NT2/D1 (cell line): ENCODE data around the gene HOXA9.

Source experiments
- DNase-seq: peaks from one replicate; pipeline ENCODE4 v3.0.0-alpha.2; 2011; ENCODE audit warnings: low read depth, low spot score
- H3K27me3 ChIP-seq: 2 replicates; pipeline ENCODE4 v1.6.0; 2011; ENCODE audit warnings: mild to moderate bottlenecking; ENCODE audit not compliant: insufficient read length, insufficient read depth
- H3K36me3 ChIP-seq: 2 replicates; pipeline ENCODE4 v1.6.1; 2011; ENCODE audit warnings: mild to moderate bottlenecking, low read length, mixed read lengths; ENCODE audit not compliant: insufficient read depth, insufficient read length
- H3K4me1 ChIP-seq: 2 replicates; pipeline ENCODE4 v1.5.1; 2011; ENCODE audit not compliant: insufficient read depth, insufficient read length
- H3K4me3 ChIP-seq: 2 replicates; pipeline ENCODE4 v1.5.1; 2011; ENCODE audit warnings: low read depth; ENCODE audit not compliant: insufficient read length
- H3K9ac ChIP-seq: 2 replicates; pipeline ENCODE4 v1.6.0; 2011; ENCODE audit warnings: low read depth; ENCODE audit not compliant: insufficient read length
- H3K9me3 ChIP-seq: 2 replicates; pipeline ENCODE4 v1.5.1; 2011; ENCODE audit warnings: mild to moderate bottlenecking, low read length; ENCODE audit not compliant: insufficient read depth
- SUZ12 ChIP-seq: IDR thresholded peaks from 2 replicates; pipeline ENCODE4 v1.6.1; 2011; ENCODE audit not compliant: insufficient read length, insufficient read depth; ENCODE audit errors: extremely low read depth
- YY1 ChIP-seq: IDR thresholded peaks from 2 replicates; pipeline ENCODE4 v1.6.1; 2011; ENCODE audit not compliant: insufficient read length, insufficient read depth
- ZNF274 ChIP-seq: IDR thresholded peaks from 2 replicates; pipeline ENCODE4 v1.6.1; 2011; ENCODE audit warnings: mild to moderate bottlenecking, low read depth, low read length

The HOXA9 gene

DNA sequence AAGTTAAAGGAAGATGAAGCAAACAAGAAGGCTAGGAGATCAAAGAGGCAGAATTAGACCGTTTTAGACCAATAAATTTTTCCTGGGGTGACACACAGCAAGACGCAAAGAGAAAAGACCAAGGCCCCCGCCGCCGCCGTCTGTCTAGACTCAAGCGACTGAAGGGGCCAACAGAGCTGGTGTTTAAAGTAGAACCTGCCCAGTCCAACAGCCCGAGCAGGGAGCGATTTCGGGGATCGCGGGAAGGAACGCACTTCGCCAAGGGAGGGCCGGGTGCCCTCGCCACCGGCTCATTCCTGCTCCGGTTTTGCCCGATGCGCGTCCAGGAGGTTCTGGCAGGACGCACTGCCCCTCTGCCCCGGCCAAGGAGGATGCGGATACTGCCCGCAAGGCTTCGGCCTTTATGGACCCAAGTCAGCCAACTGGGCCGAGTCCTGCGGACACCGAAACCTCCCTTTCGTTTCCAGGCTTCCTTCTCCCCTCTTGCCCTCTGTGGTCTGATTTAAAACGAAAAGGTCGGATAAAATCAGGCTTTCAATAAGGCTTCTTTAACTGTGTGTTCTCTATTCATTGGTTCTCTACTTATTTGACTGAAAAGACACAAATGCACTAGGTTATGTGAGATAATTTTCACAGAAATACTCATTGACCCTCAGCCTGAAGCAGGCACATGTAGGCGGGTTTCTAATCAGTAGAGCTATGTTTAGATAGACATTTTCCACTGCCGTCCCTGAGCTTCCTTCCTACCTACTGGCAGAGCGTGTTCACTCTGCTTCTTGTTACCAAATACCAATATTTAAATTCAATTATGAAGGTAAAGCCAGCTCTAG, 6.7 kb downstream of the HOXA9 start:
- Histone ChIP-seq H3K9me3 (peaks cover 10% of the 10 kb centered on the region), H3K9ac (no peak overlapping the region), H3K4me3 (no peak overlapping the region), H3K36me3 (no peaks in the 10 kb centered on the region), H3K27me3 (peaks cover 100% of the 10 kb centered on the region), H3K4me1 (peaks cover 3% of the 10 kb centered on the region)
- no peak for TF ChIP-seq SUZ12
- no peak for TF ChIP-seq YY1
- no peak for TF ChIP-seq ZNF274
- DNase-seq = no peak

DNA sequence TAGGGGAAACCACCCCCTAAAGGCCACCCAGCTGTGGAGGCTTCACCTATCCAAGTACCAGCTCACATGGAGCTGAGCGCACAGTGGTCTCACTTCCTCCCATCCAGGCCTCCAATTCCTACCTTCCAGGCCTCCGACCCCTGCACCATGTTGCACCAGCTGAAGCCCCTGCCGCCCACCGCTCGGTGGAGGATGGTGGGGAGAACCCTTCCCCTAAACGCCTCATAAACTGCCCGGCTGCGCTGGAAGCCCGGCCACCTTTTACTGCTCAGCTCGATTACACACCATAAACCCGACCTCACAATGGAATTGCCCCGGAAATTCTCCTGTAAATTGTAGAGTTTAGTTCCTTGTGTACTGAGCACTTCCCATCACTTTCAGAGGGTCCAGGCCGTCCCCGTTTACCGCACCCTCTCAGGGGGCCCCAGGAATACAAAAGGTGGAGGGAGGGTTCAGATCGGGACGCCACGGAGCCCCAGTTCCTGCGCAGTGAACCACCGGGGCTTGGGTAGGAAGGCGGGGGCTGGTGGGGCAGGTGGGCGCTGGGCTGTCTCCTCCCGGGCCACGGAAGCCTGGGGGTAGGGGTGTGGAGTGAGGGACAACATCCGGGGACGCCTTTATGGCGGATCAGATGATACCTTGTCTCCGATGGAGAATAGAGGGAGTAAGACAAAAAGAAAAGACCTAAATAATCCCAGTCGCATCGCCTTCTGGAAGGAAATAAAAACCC, 7.5 kb downstream of the HOXA9 start:
- Histone ChIP-seq H3K27me3 (peaks cover 100% of the 10 kb centered on the region), H3K4me1 (peaks cover 3% of the 10 kb centered on the region), H3K4me3 (no peak overlapping the region), H3K36me3 (no peaks in the 10 kb centered on the region), H3K9ac (no peak overlapping the region), H3K9me3 (peaks cover 10% of the 10 kb centered on the region)
- TF ChIP-seq SUZ12 (no peak), YY1 (no peak), ZNF274 (no peak)
- no peak for DNase-seq

DNA sequence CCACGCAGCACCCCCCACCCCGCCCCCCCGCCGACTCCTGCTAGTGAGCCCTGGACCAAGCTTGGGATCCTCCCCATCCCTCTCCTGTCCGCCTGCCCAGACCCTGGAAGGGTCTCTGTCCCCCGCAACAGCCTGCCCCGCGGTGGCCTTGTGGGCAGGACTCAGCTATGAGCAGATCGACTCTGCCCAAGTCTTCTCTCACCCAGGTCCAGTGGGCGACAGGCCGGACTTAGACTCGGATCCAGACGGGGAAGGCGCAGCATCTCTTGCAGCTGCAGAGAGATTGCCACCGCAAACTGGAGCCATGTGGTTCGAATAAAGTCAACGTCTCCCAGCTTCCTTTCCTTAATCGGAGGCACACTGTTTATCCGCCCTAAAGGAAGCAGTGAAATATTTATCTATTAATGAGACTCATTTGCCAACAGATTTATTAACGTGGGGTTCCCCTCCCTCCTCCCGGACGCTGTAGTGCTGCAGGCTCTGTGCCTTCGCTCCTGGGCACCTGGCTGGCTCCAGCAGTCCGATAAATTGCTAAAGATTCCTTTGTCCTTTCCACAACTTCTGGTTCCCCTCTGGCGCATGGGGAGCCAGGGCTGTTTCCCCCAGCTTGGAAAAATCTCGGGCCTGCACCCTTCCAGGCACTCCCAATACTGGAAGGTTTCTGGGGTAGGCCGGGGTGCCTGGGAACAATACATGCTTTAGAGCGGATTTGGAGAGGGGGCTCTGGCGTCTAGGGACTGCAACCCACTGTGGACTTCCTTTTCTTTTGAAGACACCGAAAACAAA, 8.2 kb downstream of the HOXA9 start:
- Histone ChIP-seq H3K4me1 (peaks cover 3% of the 10 kb centered on the region), H3K27me3 (peaks cover 100% of the 10 kb centered on the region), H3K9me3 (peaks cover 10% of the 10 kb centered on the region), H3K36me3 (no peaks in the 10 kb centered on the region), H3K4me3 (no peak overlapping the region), H3K9ac (no peak overlapping the region)
- no peak for TF ChIP-seq SUZ12
- TF ChIP-seq YY1 = no peak
- TF ChIP-seq ZNF274 = no peak
- DNase-seq = no peak

DNA sequence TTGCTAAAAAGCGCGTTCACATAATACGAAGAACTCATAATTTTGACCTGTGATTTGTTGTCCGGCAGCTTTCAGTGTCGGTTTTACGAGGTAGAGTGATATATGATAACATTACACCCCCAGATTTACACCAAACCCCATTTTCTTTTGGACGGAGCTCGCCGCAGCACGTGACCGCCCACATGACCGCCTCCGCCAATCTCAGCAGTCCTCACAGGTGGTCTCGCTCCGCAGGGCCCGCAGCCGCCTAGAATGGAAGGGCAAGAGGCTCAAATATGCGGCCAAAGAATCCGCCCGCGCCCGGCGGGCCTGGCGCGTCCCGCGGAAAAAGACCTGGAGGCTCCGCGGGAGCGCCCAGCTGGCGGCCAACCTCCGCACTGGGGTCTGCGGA, 8.8 kb downstream of the HOXA9 start, which contains the start of gene HOXA7:
HOXA7 (minus strand) TSS at position 168 of the 391 bp plus-strand sequence; CDS start at position 38, 130 bp downstream.
- Histone ChIP-seq H3K36me3 (no peaks in the 10 kb centered on the region), H3K9me3 (peaks cover 10% of the 10 kb centered on the region), H3K27me3 (peaks cover 100% of the 10 kb centered on the region), H3K4me1 (peaks cover 3% of the 10 kb centered on the region), H3K4me3 (peak within 1 kb of the TSS; percentile 47), H3K9ac (peak within 1 kb of the TSS; percentile 47)
- peak; percentile 56 for DNase-seq
- TF ChIP-seq YY1 (no peak), ZNF274 (no peak), SUZ12 (no peak)

DNA sequence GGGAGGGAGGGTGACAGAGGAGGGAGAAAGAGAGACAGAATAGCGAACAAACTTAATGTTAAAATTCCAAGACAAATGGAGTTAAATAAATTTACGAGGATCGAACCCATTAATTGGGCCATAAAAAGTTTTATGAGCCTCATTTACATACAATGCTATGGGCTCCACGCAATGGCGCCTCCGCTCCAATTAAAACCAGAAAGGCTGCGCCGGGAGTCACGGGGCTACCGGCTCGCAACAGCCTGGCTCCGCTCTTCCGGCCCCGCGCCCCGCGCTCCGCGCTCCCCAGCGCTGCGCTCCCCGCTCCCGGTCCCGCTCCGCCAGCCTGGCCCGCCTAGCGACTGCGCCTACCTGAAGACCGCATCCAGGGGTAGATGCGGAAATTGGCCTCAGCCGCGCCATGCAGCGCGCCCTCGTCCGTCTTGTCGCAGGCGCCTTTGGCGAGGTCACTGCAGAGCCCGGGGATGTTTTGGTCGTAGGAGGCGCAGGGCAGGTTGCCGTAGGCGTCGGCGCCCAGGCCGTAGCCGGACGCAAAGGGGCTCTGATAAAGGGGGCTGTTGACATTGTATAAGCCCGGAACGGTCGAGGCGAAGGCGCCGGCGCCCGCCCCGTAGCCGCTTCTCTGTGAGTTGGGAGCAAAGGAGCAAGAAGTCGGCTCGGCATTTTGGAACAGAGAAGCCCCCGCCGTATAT, 9.4 kb downstream of the HOXA9 start:
- DNase-seq = no peak
- H3K4me1 ChIP-seq = peaks cover 6% of the 10 kb centered on the region
- H3K36me3 ChIP-seq = no peaks in the 10 kb centered on the region
- TF ChIP-seq ZNF274 (no peak), SUZ12 (no peak), YY1 (no peak)
- H3K4me3 ChIP-seq = peak overlapping the region; percentile 47
- peak overlapping the region; percentile 47 for H3K9ac ChIP-seq
- H3K9me3 ChIP-seq = peaks cover 10% of the 10 kb centered on the region
- peaks cover 100% of the 10 kb centered on the region for H3K27me3 ChIP-seq

DNA sequence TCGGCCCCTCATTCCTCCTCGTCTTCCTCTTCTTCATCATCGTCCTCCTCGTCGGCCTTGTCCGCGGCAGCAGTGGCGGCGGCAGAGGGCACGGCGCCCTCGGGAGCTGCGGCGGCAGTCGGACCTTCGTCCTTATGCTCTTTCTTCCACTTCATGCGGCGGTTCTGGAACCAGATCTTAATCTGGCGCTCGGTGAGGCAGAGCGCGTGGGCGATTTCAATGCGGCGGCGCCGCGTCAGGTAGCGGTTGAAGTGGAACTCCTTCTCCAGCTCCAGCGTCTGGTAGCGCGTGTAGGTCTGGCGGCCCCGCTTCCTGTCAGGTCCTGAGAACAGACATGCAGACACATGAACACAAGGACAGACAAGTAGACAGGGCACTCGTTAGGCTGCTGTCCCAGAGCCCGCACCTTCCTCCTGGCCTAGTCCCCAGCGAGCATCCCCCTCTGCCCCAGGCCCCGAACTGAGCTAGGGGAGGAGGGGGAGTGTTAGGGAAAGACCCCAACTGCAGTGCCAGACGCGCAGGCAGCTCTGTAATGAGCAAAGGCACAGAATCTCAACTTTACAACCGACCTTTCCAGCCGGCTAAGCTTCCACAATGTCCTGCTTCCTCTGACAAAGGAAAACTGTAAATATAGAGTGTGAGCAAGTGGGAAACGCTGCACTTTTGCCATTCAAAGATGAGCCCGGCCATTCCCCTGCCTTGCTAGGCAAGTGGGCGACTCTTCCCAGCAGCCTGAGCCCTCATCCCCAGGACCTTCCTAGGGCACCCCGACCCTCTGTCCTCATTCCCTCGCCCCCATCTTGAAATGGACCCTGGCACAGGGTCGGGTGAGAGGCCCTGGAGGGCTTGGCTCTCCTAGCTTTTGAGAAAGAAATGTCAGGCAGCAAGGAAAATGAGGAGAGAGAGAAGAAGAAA, 10.2 kb downstream of the HOXA9 start:
- no peak for TF ChIP-seq ZNF274
- no peak for TF ChIP-seq YY1
- no peak for TF ChIP-seq SUZ12
- Histone ChIP-seq H3K4me3 (no peak overlapping the region), H3K27me3 (peaks cover 100% of the 10 kb centered on the region), H3K9me3 (peaks cover 10% of the 10 kb centered on the region), H3K4me1 (peaks cover 3% of the 10 kb centered on the region), H3K9ac (no peak overlapping the region), H3K36me3 (no peaks in the 10 kb centered on the region)
- DNase-seq = no peak
